Loucy (cell line): Measurements from ENCODE around the gene C20orf204.
A peak's percentile ranks its signal among the peaks of the same experiment; 100 is the strongest.

Experiments
- EZH2phosphoT487 ChIP-seq: fragments of 200-600 bp; IDR thresholded peaks from 2 replicates; pipeline ENCODE4 v1.6.1; 2018; ENCODE audit warnings: antibody characterized with exemption, mild to moderate bottlenecking, moderate library complexity, borderline replicate concordance
- TF ChIP-seq, protein P1 (sequence below): fragments of 200-600 bp; sonication (generic); conservative IDR thresholded peaks from 2 replicates; pipeline ENCODE4 v1.5.1; 2014; ENCODE audit warnings: mild to moderate bottlenecking, antibody characterized with exemption, low read length

GRCh38 chr20:64053841-64054661 is 18.1 kb downstream of the C20orf204 start:
- TF ChIP-seq, protein P1, sequence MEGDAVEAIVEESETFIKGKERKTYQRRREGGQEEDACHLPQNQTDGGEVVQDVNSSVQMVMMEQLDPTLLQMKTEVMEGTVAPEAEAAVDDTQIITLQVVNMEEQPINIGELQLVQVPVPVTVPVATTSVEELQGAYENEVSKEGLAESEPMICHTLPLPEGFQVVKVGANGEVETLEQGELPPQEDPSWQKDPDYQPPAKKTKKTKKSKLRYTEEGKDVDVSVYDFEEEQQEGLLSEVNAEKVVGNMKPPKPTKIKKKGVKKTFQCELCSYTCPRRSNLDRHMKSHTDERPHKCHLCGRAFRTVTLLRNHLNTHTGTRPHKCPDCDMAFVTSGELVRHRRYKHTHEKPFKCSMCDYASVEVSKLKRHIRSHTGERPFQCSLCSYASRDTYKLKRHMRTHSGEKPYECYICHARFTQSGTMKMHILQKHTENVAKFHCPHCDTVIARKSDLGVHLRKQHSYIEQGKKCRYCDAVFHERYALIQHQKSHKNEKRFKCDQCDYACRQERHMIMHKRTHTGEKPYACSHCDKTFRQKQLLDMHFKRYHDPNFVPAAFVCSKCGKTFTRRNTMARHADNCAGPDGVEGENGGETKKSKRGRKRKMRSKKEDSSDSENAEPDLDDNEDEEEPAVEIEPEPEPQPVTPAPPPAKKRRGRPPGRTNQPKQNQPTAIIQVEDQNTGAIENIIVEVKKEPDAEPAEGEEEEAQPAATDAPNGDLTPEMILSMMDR: peak; percentile 36; the same call in 1 of the 2 replicates
- no peak for TF ChIP-seq EZH2phosphoT487
